WTC11 (cell line): ENCODE measurements around the gene OSBPL7.

ENCODE experiments used
- CTCF ChIP-seq: fragments of 200-600 bp; IDR thresholded peaks from 2 replicates; pipeline ENCODE4 v1.8.0; 2022; ENCODE audit warnings: antibody characterized with exemption
- IRF1 ChIP-seq: sonication (generic); formaldehyde crosslinking; IDR thresholded peaks from 2 replicates; pipeline ENCODE4 v1.8.0; 2023; ENCODE audit warnings: missing genetic modification reagents
- MXD4 ChIP-seq: fragments of 250-450 bp; sonication (Bioruptor Pico); IDR thresholded peaks from 2 replicates; pipeline ENCODE4 v1.8.0; 2021; ENCODE audit warnings: mild to moderate bottlenecking, moderate library complexity, borderline replicate concordance
- NFYB ChIP-seq: sonication (generic); formaldehyde crosslinking; conservative IDR thresholded peaks from 2 replicates; pipeline ENCODE4 v1.8.0; 2022; ENCODE audit warnings: low read depth, missing genetic modification reagents
- PREB ChIP-seq: sonication (generic); formaldehyde crosslinking; IDR thresholded peaks from 2 replicates; pipeline ENCODE4 v1.8.1; 2022; ENCODE audit warnings: mild to moderate bottlenecking, missing genetic modification reagents, moderate library complexity, borderline replicate concordance
- RELA ChIP-seq: sonication (generic); formaldehyde crosslinking; IDR thresholded peaks from 2 replicates; pipeline ENCODE4 v1.8.1; 2022; ENCODE audit warnings: missing genetic modification reagents, mild to moderate bottlenecking, borderline replicate concordance
- SMAD3 ChIP-seq: sonication (generic); formaldehyde crosslinking; IDR thresholded peaks from 2 replicates; pipeline ENCODE4 v1.8.0; 2022; ENCODE audit warnings: missing genetic modification reagents, mild to moderate bottlenecking, borderline replicate concordance
- SP1 ChIP-seq: sonication (generic); formaldehyde crosslinking; conservative IDR thresholded peaks from 2 replicates; pipeline ENCODE4 v1.8.1; 2022; ENCODE audit warnings: missing genetic modification reagents
- TCF7 ChIP-seq: sonication (generic); formaldehyde crosslinking; IDR thresholded peaks from 2 replicates; pipeline ENCODE4 v1.8.0; 2022; ENCODE audit warnings: mild to moderate bottlenecking, low read depth, missing genetic modification reagents, moderate library complexity
- ZNF138 ChIP-seq: sonication (generic); formaldehyde crosslinking; conservative IDR thresholded peaks from 2 replicates; pipeline ENCODE4 v1.8.1; 2022; ENCODE audit warnings: mild to moderate bottlenecking, moderate library complexity, missing genetic modification reagents

DNA sequence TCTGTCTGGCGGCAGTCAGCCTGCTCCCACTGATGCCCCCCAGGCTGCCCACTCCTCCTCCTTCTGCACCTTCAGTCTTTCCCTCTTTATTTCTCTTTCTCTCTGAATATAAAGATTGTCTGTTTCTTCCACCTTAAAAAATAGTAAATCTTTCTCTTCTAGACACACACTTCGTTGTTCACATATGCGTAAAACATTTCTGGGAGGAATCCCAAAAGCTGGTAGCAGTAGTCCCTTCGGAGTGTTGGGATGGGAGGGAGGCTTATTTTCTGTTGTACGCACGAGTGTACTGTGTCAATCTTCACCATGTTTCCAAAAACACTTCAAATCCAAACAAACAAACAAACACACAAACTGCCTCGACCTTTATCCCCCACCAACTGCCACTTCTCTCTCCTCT, 9.9 kb downstream of the OSBPL7 start:
- TF ChIP-seq IRF1 (CRISPR knock-in tag), result no peak
- TF ChIP-seq TCF7 (CRISPR knock-in tag), result no peak
- TF ChIP-seq CTCF, result no peak
- no peak for TF ChIP-seq PREB
- no peak for TF ChIP-seq ZNF138 (CRISPR knock-in tag)
- no peak for TF ChIP-seq MXD4 (CRISPR knock-in tag)
- TF ChIP-seq SP1 (CRISPR knock-in tag), result no peak
- no peak for TF ChIP-seq NFYB (CRISPR knock-in tag)
- no peak for TF ChIP-seq RELA (CRISPR knock-in tag)
- no peak for TF ChIP-seq SMAD3 (CRISPR knock-in tag)
